Measurements from ENCODE around the gene GALNT13. TPM values are rescaled to one million over a fixed set of nuclear protein-coding genes. Genes with fewer than 3 reads are reported as not detected.

The GALNT13 gene
- total RNA-seq, 1 donor from 2014 or later = not detected

DNA sequence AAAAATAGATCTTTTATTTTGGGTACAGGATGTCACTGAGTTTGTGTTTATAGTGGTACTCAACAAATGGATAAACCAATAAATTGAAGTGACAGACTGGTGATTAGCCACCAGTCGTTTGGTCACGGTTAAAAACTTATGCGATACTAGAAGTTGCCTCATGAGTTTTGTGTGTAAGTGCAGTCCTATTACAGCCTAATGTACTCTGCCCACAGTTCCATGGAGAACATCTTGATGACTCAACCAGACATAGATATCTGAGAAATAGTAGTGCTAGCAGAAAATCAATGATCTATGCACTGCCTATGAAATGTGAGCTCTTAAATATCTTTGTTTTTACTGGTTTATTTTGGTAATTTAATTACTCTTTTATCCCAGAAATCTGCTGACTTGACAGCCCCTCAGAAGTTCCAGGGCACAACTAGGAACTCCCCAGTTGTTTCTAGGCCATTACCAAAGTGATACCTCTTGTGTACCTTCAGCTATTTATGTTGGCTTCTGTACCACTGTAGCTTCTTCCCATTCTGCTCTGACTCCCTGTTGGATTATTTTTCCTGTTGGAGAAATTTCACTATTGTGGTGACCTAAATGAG, 617.6 kb downstream of the GALNT13 start:
- intact Hi-C loops (cut with DNase I) = no loop called here
- no peak for ATAC-seq
- DNase-seq (ENCODE audit: missing footprints) = no peak

GRCh38 chr2:154490530-154490929, 618.8 kb downstream of the GALNT13 start:
- intact Hi-C loops (cut with DNase I) = no loop called here
- DNase-seq (ENCODE audit: missing footprints) = no peak
- ATAC-seq = no peak

- ATAC-seq = no peak
- intact Hi-C loops (cut with DNase I) = no loop called here
- no peak for DNase-seq (ENCODE audit: missing footprints)
These were observed 623.7 kb downstream of the GALNT13 start for GRCh38 chr2:154495455-154495868.

- intact Hi-C loops (cut with DNase I) = no loop called here
- DNase-seq (ENCODE audit: missing footprints) (no peak), ATAC-seq (peak; percentile 72)
These were observed 625.3 kb downstream of the GALNT13 start for GRCh38 chr2:154497019-154497418.

All from Right ventricle myocardium inferior (tissue), 1 donor.